Caco-2 (cell line): ENCODE measurements around the gene PSMD11. TPM values are rescaled to one million over a fixed set of nuclear protein-coding genes. Genes with fewer than 3 reads are reported as not detected.

Experiments used
- BruUV-seq: library from RNA; stranded (reverse); fragments of 400-500 nt; replicated peaks from 2 replicates; lab custom pipeline; 2021; lab: Mats Ljungman, UMichigan
- CTCF ChIA-PET: fragments of 300-600 bp; sonication (Branson Sonifier 250); formaldehyde crosslinking; loops from one replicate; lab custom pipeline; 2022; ENCODE audit warnings: antibody characterized with exemption; lab: Charles Lee
- POLR2A ChIA-PET: fragments of 300-600 bp; sonication (Branson Sonifier 250); formaldehyde crosslinking; loops from one replicate; lab custom pipeline; 2022; ENCODE audit warnings: antibody characterized with exemption; lab: Charles Lee
- DNase-seq, 2 experiments: peaks; one replicate each; pipeline versions ENCODE4 v3.0.0 to v3.0.0-alpha.2; 2020 to 2022
- H3K27me3 ChIP-seq: replicated peaks from 2 replicates; pipeline ENCODE4 v1.6.0; 2011; ENCODE audit warnings: low read length; ENCODE audit not compliant: control insufficient read depth, insufficient read depth
- H3K36me3 ChIP-seq: 2 replicates; pipeline ENCODE4 v1.5.1; 2011; ENCODE audit warnings: low read length; ENCODE audit not compliant: control insufficient read depth, insufficient read depth
- H3K4me1 ChIP-seq: fragments of 250-450 bp; sonication (Bioruptor Pico); 2 replicates; pipeline ENCODE4 v1.5.1; 2020; ENCODE audit warnings: mild to moderate bottlenecking
- H3K4me3 ChIP-seq: 2 replicates; pipeline ENCODE4 v1.5.1; 2011; ENCODE audit warnings: low read depth, mild to moderate bottlenecking, control low read depth, low read length
- H3K9me3 ChIP-seq: fragments of 250-450 bp; sonication (Bioruptor Pico); 2 replicates; pipeline ENCODE4 v1.5.1; 2020; ENCODE audit warnings: mild to moderate bottlenecking, moderate library complexity
- H3K27ac Mint-ChIP-seq: one replicate; pipeline ENCODE4 v1.8.0; 2022; ENCODE audit warnings: mixed read lengths; ENCODE audit not compliant: unreplicated experiment
- H3K27me3 Mint-ChIP-seq: one replicate; pipeline ENCODE4 v1.8.0; 2022; ENCODE audit warnings: mixed read lengths; ENCODE audit not compliant: insufficient read depth, unreplicated experiment
- H3K36me3 Mint-ChIP-seq: one replicate; pipeline ENCODE4 v1.8.0; 2022; ENCODE audit warnings: mild to moderate bottlenecking, mixed read lengths; ENCODE audit not compliant: insufficient read depth, unreplicated experiment
- H3K4me1 Mint-ChIP-seq: one replicate; pipeline ENCODE4 v1.8.0; 2022; ENCODE audit warnings: low read depth, mixed read lengths; ENCODE audit not compliant: unreplicated experiment
- H3K4me3 Mint-ChIP-seq: one replicate; pipeline ENCODE4 v1.8.0; 2022; ENCODE audit warnings: mild to moderate bottlenecking, moderate library complexity, mixed read lengths; ENCODE audit not compliant: unreplicated experiment
- H3K9me3 Mint-ChIP-seq: one replicate; pipeline ENCODE4 v1.8.0; 2022; ENCODE audit warnings: mixed read lengths; ENCODE audit not compliant: unreplicated experiment
- intact Hi-C: fragments of 100-400 bp; cut with micrococcal nuclease; formaldehyde crosslinking; loops from one replicate; pipeline ENCODE4 v1.10.0; 2022; ENCODE audit not compliant: unreplicated experiment
- total RNA-seq: library from RNA; stranded (reverse); gene quantifications from 2 replicates; pipeline ENCODE4 v1.2.3, GENCODE V29; 2022
- TF ChIP-seq, protein P1 (sequence below), 2 experiments: fragments of 200-600 bp in 1 of 2; IDR thresholded peaks; 1 replicate in 1 of 2; 2 replicates in 1 of 2; pipeline versions ENCODE4 v1.5.1 to v1.8.0; 2011 to 2022; ENCODE audit warnings: antibody characterized with exemption in 1 of 2, control low read depth in 1 of 2, inconsistent platforms in 1 of 2, low read depth in 1 of 2, low read length in 1 of 2, mild to moderate bottlenecking in 1 of 2, moderate library complexity in 1 of 2; ENCODE audit not compliant: insufficient read depth in 1 of 2, severe bottlenecking in 1 of 2, unreplicated experiment in 1 of 2

Gene PSMD11
- total RNA-seq, 1 experiment from 2014 or later: 208 TPM

DNA sequence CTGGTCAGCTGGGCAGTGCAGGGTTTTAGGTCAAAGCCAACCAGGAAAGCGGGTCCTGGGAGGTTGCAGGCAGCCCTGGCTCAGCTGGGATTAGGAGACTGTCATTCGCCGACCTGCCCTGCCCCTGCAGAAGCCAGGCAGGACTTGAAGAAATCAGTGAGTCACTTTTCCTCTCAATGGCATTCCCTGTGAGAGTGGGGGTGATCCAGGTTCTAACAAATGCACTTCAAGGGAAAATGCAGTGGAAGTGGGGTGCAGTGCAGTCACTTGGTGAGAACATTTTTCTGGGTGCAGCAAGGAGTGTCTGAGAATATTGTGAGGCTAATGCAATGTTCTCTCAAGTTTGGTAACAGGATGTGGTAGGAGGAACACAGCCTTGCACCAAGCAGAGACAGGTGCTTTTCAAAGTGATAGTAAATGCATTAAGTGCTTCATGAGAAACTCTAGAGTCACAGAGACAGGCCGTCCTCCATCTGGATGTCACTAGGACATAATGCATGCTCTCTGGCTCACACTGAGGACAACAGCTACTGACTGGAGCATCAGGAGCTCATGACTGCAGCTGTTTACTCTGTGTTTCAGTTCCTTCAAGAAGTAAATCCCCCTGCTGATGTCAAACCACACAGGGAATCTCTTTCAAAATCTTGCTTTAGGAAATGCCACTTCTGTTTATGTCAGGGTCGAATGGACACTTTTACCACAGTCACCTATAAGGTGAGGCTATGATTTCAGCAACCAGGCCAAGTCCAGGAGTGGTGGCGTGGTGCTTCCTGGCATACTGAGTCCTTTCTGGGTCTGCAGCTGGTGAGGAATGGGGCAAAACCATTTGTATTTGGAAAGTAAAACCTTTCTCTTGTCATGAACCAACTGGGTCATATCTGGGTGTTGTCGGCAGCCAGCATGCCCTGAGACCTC, 59.2 kb downstream of the PSMD11 start:
- no peaks in the 10 kb centered on the region for H3K4me1 ChIP-seq
- Mint-ChIP-seq H3K4me3 (no peak overlapping the region), H3K27me3 (no peaks in the 10 kb centered on the region), H3K4me1 (no peaks in the 10 kb centered on the region), H3K27ac (no peak overlapping the region), H3K9me3 (no peaks in the 10 kb centered on the region), H3K36me3 (peaks cover 44% of the 10 kb centered on the region)
- no peak overlapping the region for H3K4me3 ChIP-seq
- H3K36me3 ChIP-seq: no peaks in the 10 kb centered on the region
- intact Hi-C loops: no loop called here
- H3K9me3 ChIP-seq: no peaks in the 10 kb centered on the region
- POLR2A ChIA-PET: no interaction called here
- H3K27me3 ChIP-seq: no peaks in the 10 kb centered on the region
- TF ChIP-seq, protein P1, sequence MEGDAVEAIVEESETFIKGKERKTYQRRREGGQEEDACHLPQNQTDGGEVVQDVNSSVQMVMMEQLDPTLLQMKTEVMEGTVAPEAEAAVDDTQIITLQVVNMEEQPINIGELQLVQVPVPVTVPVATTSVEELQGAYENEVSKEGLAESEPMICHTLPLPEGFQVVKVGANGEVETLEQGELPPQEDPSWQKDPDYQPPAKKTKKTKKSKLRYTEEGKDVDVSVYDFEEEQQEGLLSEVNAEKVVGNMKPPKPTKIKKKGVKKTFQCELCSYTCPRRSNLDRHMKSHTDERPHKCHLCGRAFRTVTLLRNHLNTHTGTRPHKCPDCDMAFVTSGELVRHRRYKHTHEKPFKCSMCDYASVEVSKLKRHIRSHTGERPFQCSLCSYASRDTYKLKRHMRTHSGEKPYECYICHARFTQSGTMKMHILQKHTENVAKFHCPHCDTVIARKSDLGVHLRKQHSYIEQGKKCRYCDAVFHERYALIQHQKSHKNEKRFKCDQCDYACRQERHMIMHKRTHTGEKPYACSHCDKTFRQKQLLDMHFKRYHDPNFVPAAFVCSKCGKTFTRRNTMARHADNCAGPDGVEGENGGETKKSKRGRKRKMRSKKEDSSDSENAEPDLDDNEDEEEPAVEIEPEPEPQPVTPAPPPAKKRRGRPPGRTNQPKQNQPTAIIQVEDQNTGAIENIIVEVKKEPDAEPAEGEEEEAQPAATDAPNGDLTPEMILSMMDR (IDR thresholded peaks at IDR 0.05; ENCODE audit: insufficient read depth in 1 of 2, low read depth in 1 of 2, low read length in 1 of 2, severe bottlenecking in 1 of 2, unreplicated experiment in 1 of 2): no peak
- DNase-seq: no peak
- CTCF ChIA-PET: no interaction called here
- BruUV-seq: no TSS peak

DNA sequence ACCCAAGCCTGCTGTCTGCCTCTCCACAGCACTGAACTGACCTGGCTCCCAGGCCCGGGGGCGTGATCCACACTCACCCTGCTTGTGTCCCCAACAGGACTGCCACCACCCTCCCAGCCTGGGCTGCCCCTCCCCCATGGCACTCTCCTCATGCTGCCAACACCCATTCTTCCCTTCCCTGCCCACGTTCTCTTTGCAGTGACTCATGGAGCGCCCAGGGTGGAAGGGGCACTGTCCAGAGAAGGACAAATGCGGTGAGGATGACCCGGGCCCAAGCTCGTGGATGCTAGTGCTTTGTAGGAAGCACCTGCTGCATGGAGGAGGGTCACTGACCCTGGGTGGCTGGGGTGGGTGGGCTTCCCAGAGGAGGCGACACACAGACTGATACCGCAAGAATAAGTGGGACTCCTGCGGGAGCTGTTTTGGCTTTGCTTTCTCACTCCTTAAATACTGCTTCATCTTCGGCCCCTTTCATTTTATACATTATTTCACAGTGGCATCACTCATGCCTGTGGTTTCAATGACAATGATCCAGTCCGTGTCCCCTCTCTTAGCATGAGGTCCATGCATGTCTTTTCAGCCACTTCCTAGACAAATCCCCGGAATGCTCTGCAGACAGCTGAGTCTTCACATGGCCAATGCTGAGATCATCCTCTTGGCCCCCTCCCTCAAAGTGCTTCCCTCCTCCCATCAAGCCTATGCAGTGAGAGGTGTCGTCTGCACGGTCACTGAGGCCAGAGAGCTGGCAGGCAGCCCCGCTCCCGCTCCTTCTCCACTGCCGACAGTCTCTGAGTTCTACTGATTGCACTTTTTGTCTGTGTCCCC, 60.1 kb downstream of the PSMD11 start:
- ChIA-PET POLR2A (no interaction called here), CTCF (no interaction called here)
- Histone ChIP-seq H3K9me3 (no peaks in the 10 kb centered on the region), H3K4me3 (no peak overlapping the region), H3K36me3 (no peaks in the 10 kb centered on the region), H3K4me1 (no peaks in the 10 kb centered on the region), H3K27me3 (no peaks in the 10 kb centered on the region)
- TF ChIP-seq, protein P1 (IDR thresholded peaks at IDR 0.05; ENCODE audit: insufficient read depth in 1 of 2, low read depth in 1 of 2, low read length in 1 of 2, severe bottlenecking in 1 of 2, unreplicated experiment in 1 of 2): no peak
- Mint-ChIP-seq H3K36me3 (peaks cover 50% of the 10 kb centered on the region), H3K27ac (no peak overlapping the region), H3K4me3 (no peak overlapping the region), H3K4me1 (no peaks in the 10 kb centered on the region), H3K9me3 (no peaks in the 10 kb centered on the region), H3K27me3 (no peaks in the 10 kb centered on the region)
- intact Hi-C loops: no loop called here
- BruUV-seq: no TSS peak
- DNase-seq: no peak

DNA sequence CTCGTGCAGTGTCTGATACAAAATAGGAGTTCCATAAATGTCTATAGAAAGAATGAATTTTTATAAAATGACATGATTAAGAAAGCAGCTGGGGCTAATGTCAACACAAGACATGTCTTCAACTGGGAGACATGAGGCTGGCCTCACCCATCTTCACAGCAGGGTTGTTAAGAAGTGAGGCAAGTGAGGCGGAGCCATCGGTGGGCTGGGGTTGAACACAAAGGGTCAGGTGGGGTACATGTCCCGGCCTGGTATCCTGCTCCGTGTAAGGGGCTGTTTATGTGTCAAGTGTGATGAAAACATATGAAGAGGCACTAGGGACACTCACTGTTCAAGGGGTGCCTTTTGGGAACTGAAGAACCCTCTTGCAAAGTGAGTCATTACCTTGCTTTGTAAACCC, 64.6 kb downstream of the PSMD11 start:
- no peaks in the 10 kb centered on the region for H3K4me1 ChIP-seq
- Mint-ChIP-seq H3K27me3 (no peaks in the 10 kb centered on the region), H3K4me1 (no peaks in the 10 kb centered on the region), H3K4me3 (no peak overlapping the region), H3K27ac (no peak overlapping the region), H3K9me3 (no peaks in the 10 kb centered on the region), H3K36me3 (peaks cover 40% of the 10 kb centered on the region)
- no peak for DNase-seq
- POLR2A ChIA-PET: no interaction called here
- H3K9me3 ChIP-seq: no peaks in the 10 kb centered on the region
- BruUV-seq: no TSS peak
- no peaks in the 10 kb centered on the region for H3K36me3 ChIP-seq
- intact Hi-C loops: no loop called here
- H3K27me3 ChIP-seq: no peaks in the 10 kb centered on the region
- no peak overlapping the region for H3K4me3 ChIP-seq
- TF ChIP-seq, protein P1 (IDR thresholded peaks at IDR 0.05; ENCODE audit: insufficient read depth in 1 of 2, low read depth in 1 of 2, low read length in 1 of 2, severe bottlenecking in 1 of 2, unreplicated experiment in 1 of 2): no peak
- CTCF ChIA-PET: no interaction called here
